Naive thymus-derived CD4-positive, alpha-beta T cell (primary cell): ENCODE measurements around the gene NME7. TPM values are rescaled to one million over a fixed set of nuclear protein-coding genes. Genes with fewer than 3 reads are reported as not detected.

Experiments used
- ATAC-seq: fragments of 150-1000 bp; cut with Tn5 transposase; 2 replicates; pipeline ENCODE4 v1.10.0; 2021; ENCODE audit warnings: mild to moderate bottlenecking, moderate library complexity
- CTCF ChIA-PET: fragments of 350-600 bp; sonication (Branson Sonifier 250); formaldehyde crosslinking; loops from one replicate; lab custom pipeline; 2021; ENCODE audit warnings: antibody characterized with exemption; lab: Charles Lee
- POLR2A ChIA-PET: fragments of 350-600 bp; sonication (Branson Sonifier 250); formaldehyde crosslinking; loops from one replicate; lab custom pipeline; 2021; ENCODE audit warnings: antibody characterized with exemption, inconsistent platforms; lab: Charles Lee
- DNase-seq, 9 donors: peaks; one replicate each; pipeline versions ENCODE4 v3.0.0 to v3.0.0-alpha.2; 2020 to 2022; ENCODE audit warnings: mixed read lengths in 1 of 9
- H3K27ac ChIP-seq: one replicate; pipeline ENCODE4 v1.7.0; 2013; ENCODE audit warnings: mild to moderate bottlenecking, low read depth, low read length, moderate library complexity
- H3K27me3 ChIP-seq, 2 donors: one replicate each; pipeline ENCODE4 v1.7.0; 2013; ENCODE audit warnings: low read length in 2 of 2, mild to moderate bottlenecking in 2 of 2, moderate library complexity in 2 of 2; ENCODE audit not compliant: control insufficient read depth in 2 of 2, insufficient read depth in 2 of 2
- H3K36me3 ChIP-seq, 3 experiments: 1 replicate in 2 of 3; 2 replicates in 1 of 3; pipeline ENCODE4 v1.7.0; 2013; ENCODE audit warnings: low read length in 3 of 3, mild to moderate bottlenecking in 3 of 3, moderate library complexity in 1 of 3; ENCODE audit not compliant: insufficient read depth in 3 of 3, control insufficient read depth in 2 of 3
- H3K4me1 ChIP-seq, 2 donors: one replicate each; pipeline ENCODE4 v1.7.0; 2013; ENCODE audit warnings: low read length in 2 of 2, mild to moderate bottlenecking in 2 of 2, moderate library complexity in 1 of 2; ENCODE audit not compliant: control insufficient read depth in 2 of 2, insufficient read depth in 2 of 2
- H3K4me3 ChIP-seq: 2 replicates; pipeline ENCODE4 v1.7.0; 2013; ENCODE audit warnings: mild to moderate bottlenecking, low read length
- H3K9me3 ChIP-seq, 3 experiments: 1 replicate in 2 of 3; 2 replicates in 1 of 3; pipeline ENCODE4 v1.7.0; 2013; ENCODE audit warnings: low read length in 3 of 3; ENCODE audit not compliant: control insufficient read depth in 2 of 3
- H3K27ac Mint-ChIP-seq, 9 donors: one replicate each; pipeline ENCODE4 v1.8.0; 2020 to 2022; ENCODE audit warnings: mixed read lengths in 9 of 9, mild to moderate bottlenecking in 8 of 9, moderate library complexity in 5 of 9, inconsistent platforms in 2 of 9
- H3K27me3 Mint-ChIP-seq, 5 donors: one replicate each; pipeline ENCODE4 v1.8.0; 2021 to 2022; ENCODE audit warnings: mixed read lengths in 5 of 5, mild to moderate bottlenecking in 1 of 5
- H3K36me3 Mint-ChIP-seq, 5 donors: one replicate each; pipeline ENCODE4 v1.8.0; 2020 to 2022; ENCODE audit warnings: mixed read lengths in 5 of 5, mild to moderate bottlenecking in 3 of 5, inconsistent platforms in 1 of 5
- H3K4me1 Mint-ChIP-seq, 7 donors: one replicate each; pipeline ENCODE4 v1.8.0; 2020 to 2022; ENCODE audit warnings: mixed read lengths in 7 of 7, mild to moderate bottlenecking in 3 of 7, inconsistent platforms in 1 of 7
- H3K4me3 Mint-ChIP-seq, 10 donors: one replicate each; pipeline ENCODE4 v1.8.0; 2020 to 2022; ENCODE audit warnings: mild to moderate bottlenecking in 10 of 10, mixed read lengths in 10 of 10, moderate library complexity in 6 of 10, inconsistent platforms in 2 of 10
- H3K9me3 Mint-ChIP-seq, 11 donors: one replicate each; pipeline ENCODE4 v1.8.0; 2020 to 2022; ENCODE audit warnings: mixed read lengths in 11 of 11, mild to moderate bottlenecking in 4 of 11, inconsistent platforms in 1 of 11, moderate library complexity in 1 of 11
- intact Hi-C, 2 donors: fragments of 100-400 bp; cut with micrococcal nuclease; formaldehyde crosslinking; loops; one replicate each; pipeline ENCODE4 v1.15.1; 2023
- polyA plus RNA-seq, 2 donors: library from polyadenylated mRNA; unstranded; fragments of 300-500 nt; fragmentation: Illumina TruSeq; gene quantifications; one replicate each; pipeline ENCODE4 v1.2.3, GENCODE V29; 2021
- total RNA-seq, 6 experiments: library from RNA in 5 of 6; stranded (reverse) in 5 of 6; gene quantifications; 1 replicate in 5 of 6; 2 replicates in 1 of 6; pipeline ENCODE4 v1.2.3 and lab custom pipeline; 2021 to 2026

NME7 gene
- total and polyA plus RNA-seq, 7 experiments from 2014 or later, result 8.6 to 18.6 (median 12.9) TPM

DNA sequence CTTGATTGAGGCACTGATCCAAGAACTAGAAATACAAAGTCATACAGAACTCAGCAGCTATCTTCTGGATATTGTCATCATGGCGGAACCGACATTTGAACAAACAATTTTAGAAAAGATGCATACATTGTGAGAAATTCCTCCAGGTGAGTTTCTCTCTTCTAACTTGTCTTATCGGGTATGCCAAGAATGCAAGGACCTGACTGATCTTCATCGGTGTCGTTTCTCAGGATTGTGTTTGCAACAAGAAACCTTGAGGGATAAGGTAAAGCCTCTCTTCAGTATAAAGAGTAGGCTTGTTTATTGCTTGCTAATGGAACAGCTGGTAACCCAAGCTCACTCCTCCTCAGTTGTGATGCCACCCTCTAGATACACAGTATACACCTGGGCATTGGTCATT lies 62.2 kb downstream of the NME7 start:
- Histone ChIP-seq H3K4me1 (no peaks in the 10 kb centered on the region), H3K36me3 (no peaks in the 10 kb centered on the region), H3K4me3 (no peak overlapping the region), H3K9me3 (no peaks in the 10 kb centered on the region), H3K27ac (no peak overlapping the region), H3K27me3 (no peaks in the 10 kb centered on the region)
- ChIA-PET POLR2A (no interaction called here), CTCF (no interaction called here)
- no peak for DNase-seq
- intact Hi-C loops, result no loop called here
- Mint-ChIP-seq H3K27me3 (no peaks in the 10 kb centered on the region), H3K36me3 (peaks cover 23 to 66% (median 46%) of the 10 kb centered on the region in 5 donors), H3K9me3 (peaks cover 0 to 8% (median 0%) of the 10 kb centered on the region in 11 donors), H3K4me3 (no peak overlapping the region), H3K4me1 (peaks cover 0 to 9% (median 7%) of the 10 kb centered on the region in 7 donors), H3K27ac (no peak overlapping the region)
- no peak for ATAC-seq

- Mint-ChIP-seq H3K4me3 (no peak overlapping the region), H3K27me3 (no peaks in the 10 kb centered on the region), H3K36me3 (peaks cover 12 to 59% (median 40%) of the 10 kb centered on the region in 5 donors), H3K9me3 (peaks cover 0 to 1% (median 0%) of the 10 kb centered on the region in 11 donors), H3K27ac (no peak overlapping the region), H3K4me1 (peaks cover 0 to 10% (median 4%) of the 10 kb centered on the region in 7 donors)
- no peak for DNase-seq
- H3K9me3 ChIP-seq, result no peaks in the 10 kb centered on the region
- ChIA-PET POLR2A (no interaction called here), CTCF (no interaction called here)
- intact Hi-C loops, result no loop called here
- H3K4me1 ChIP-seq, result no peaks in the 10 kb centered on the region
- no peak for ATAC-seq
- no peak overlapping the region for H3K4me3 ChIP-seq
- no peaks in the 10 kb centered on the region for H3K36me3 ChIP-seq
- no peak overlapping the region for H3K27ac ChIP-seq
- no peaks in the 10 kb centered on the region for H3K27me3 ChIP-seq
These were observed 66.7 kb downstream of the NME7 start for GRCh38 chr1:169300854-169301253.

- Mint-ChIP-seq H3K4me3 (no peak overlapping the region), H3K36me3 (peaks cover 12 to 55% (median 44%) of the 10 kb centered on the region in 5 donors), H3K9me3 (peaks cover 0 to 1% (median 0%) of the 10 kb centered on the region in 11 donors), H3K4me1 (peaks cover 0 to 13% (median 4%) of the 10 kb centered on the region in 7 donors), H3K27ac (no peak overlapping the region), H3K27me3 (no peaks in the 10 kb centered on the region)
- Histone ChIP-seq H3K36me3 (no peaks in the 10 kb centered on the region), H3K4me1 (no peaks in the 10 kb centered on the region), H3K27ac (no peak overlapping the region), H3K27me3 (no peaks in the 10 kb centered on the region), H3K9me3 (no peaks in the 10 kb centered on the region), H3K4me3 (no peak overlapping the region)
- DNase-seq, result no peak
- ChIA-PET CTCF (no interaction called here), POLR2A (no interaction called here)
- intact Hi-C loops, result no loop called here
- no peak for ATAC-seq
These were observed 69.2 kb downstream of the NME7 start for GRCh38 chr1:169298441-169298840.

GRCh38 chr1:169295846-169296245 lies 71.8 kb downstream of the NME7 start:
- Histone ChIP-seq H3K27me3 (no peaks in the 10 kb centered on the region), H3K4me3 (no peak overlapping the region), H3K27ac (no peak overlapping the region), H3K4me1 (no peaks in the 10 kb centered on the region), H3K36me3 (peaks cover 0 to 3% (median 0%) of the 10 kb centered on the region in 3 experiments), H3K9me3 (no peaks in the 10 kb centered on the region)
- Mint-ChIP-seq H3K27ac (no peak overlapping the region), H3K36me3 (peaks cover 10 to 56% (median 44%) of the 10 kb centered on the region in 5 donors), H3K4me1 (peaks cover 0 to 13% (median 4%) of the 10 kb centered on the region in 7 donors), H3K27me3 (no peaks in the 10 kb centered on the region), H3K4me3 (no peak overlapping the region), H3K9me3 (peaks cover 0 to 6% (median 0%) of the 10 kb centered on the region in 11 donors)
- DNase-seq, result no peak
- ATAC-seq, result no peak
- intact Hi-C loops, result no loop called here
- POLR2A ChIA-PET, result no interaction called here
- CTCF ChIA-PET, result no interaction called here

GRCh38 chr1:169295425-169295824 lies 72.2 kb downstream of the NME7 start:
- Mint-ChIP-seq H3K27ac (no peak overlapping the region), H3K4me1 (peaks cover 0 to 13% (median 4%) of the 10 kb centered on the region in 7 donors), H3K9me3 (peaks cover 0 to 6% (median 0%) of the 10 kb centered on the region in 11 donors), H3K27me3 (no peaks in the 10 kb centered on the region), H3K4me3 (no peak overlapping the region), H3K36me3 (peaks cover 10 to 60% (median 44%) of the 10 kb centered on the region in 5 donors)
- CTCF ChIA-PET, result no interaction called here
- intact Hi-C loops, result no loop called here
- DNase-seq (no peak), ATAC-seq (no peak)
- H3K4me3 ChIP-seq, result no peak overlapping the region
- no peaks in the 10 kb centered on the region for H3K27me3 ChIP-seq
- POLR2A ChIA-PET, result no interaction called here
- no peak overlapping the region for H3K27ac ChIP-seq
- H3K36me3 ChIP-seq, result peaks cover 0 to 3% (median 0%) of the 10 kb centered on the region in 3 experiments
- no peaks in the 10 kb centered on the region for H3K9me3 ChIP-seq
- no peaks in the 10 kb centered on the region for H3K4me1 ChIP-seq

DNA sequence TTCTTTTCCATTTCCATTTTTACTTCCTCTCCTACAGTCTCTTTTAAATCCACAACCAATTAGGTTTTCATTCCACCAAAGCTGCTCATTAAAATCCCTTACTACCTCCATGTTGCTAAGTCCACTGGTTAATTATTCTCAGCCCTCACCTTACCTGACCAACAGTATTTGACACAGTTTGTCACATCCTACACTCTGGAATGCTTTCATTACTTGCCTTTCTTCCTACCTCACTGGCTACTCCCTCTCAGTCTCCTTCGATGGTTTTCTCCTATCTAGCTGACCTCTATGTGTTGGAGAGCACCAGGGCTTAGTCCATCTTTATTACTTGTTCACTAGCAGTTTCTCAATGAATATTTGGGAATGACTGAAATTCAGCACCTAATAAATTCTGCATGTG lies 78.6 kb downstream of the NME7 start:
- no peaks in the 10 kb centered on the region for H3K9me3 ChIP-seq
- H3K4me1 Mint-ChIP-seq, result peaks cover 0 to 2% (median 0%) of the 10 kb centered on the region in 7 donors
- POLR2A ChIA-PET, result no interaction called here
- H3K4me3 Mint-ChIP-seq, result peak overlapping the region in 1 of 10 donors; percentile 6
- H3K27me3 Mint-ChIP-seq, result no peaks in the 10 kb centered on the region
- no peak overlapping the region for H3K27ac ChIP-seq
- peaks cover 0 to 13% (median 11%) of the 10 kb centered on the region in 11 donors for H3K9me3 Mint-ChIP-seq
- peaks cover 11 to 60% (median 40%) of the 10 kb centered on the region in 5 donors for H3K36me3 Mint-ChIP-seq
- no peak for ATAC-seq
- H3K27me3 ChIP-seq, result no peaks in the 10 kb centered on the region
- CTCF ChIA-PET, result no interaction called here
- H3K27ac Mint-ChIP-seq, result no peak overlapping the region
- no peak for DNase-seq
- no peak overlapping the region for H3K4me3 ChIP-seq
- H3K36me3 ChIP-seq, result peaks cover 0 to 3% (median 0%) of the 10 kb centered on the region in 3 experiments
- intact Hi-C loops, result no loop called here
- no peaks in the 10 kb centered on the region for H3K4me1 ChIP-seq

GRCh38 chr1:169288011-169288414 lies 79.6 kb downstream of the NME7 start:
- no peak overlapping the region for H3K27ac Mint-ChIP-seq
- Histone ChIP-seq H3K9me3 (no peaks in the 10 kb centered on the region), H3K27me3 (no peaks in the 10 kb centered on the region), H3K36me3 (peaks cover 0 to 3% (median 0%) of the 10 kb centered on the region in 3 experiments), H3K4me1 (no peaks in the 10 kb centered on the region), H3K27ac (no peak overlapping the region), H3K4me3 (no peak overlapping the region)
- no peak for ATAC-seq
- ChIA-PET POLR2A (no interaction called here), CTCF (no interaction called here)
- DNase-seq, result no peak
- no peaks in the 10 kb centered on the region for H3K27me3 Mint-ChIP-seq
- H3K9me3 Mint-ChIP-seq, result peaks cover 0 to 23% (median 15%) of the 10 kb centered on the region in 11 donors
- peaks cover 0 to 2% (median 0%) of the 10 kb centered on the region in 7 donors for H3K4me1 Mint-ChIP-seq
- peaks cover 17 to 59% (median 42%) of the 10 kb centered on the region in 5 donors for H3K36me3 Mint-ChIP-seq
- intact Hi-C loops, result no loop called here
- H3K4me3 Mint-ChIP-seq, result no peak overlapping the region
